Caco-2 (cell line): ENCODE results near the gene LDLRAD3. TPM values are rescaled to one million over a fixed set of nuclear protein-coding genes. Genes with fewer than 3 reads are reported as not detected.

ENCODE experiments used
- BruUV-seq: library from RNA; stranded (reverse); fragments of 400-500 nt; replicated peaks from 2 replicates; lab custom pipeline; 2021; lab: Mats Ljungman, UMichigan
- CTCF ChIA-PET: fragments of 300-600 bp; sonication (Branson Sonifier 250); formaldehyde crosslinking; loops from one replicate; lab custom pipeline; 2022; ENCODE audit warnings: antibody characterized with exemption; lab: Charles Lee
- POLR2A ChIA-PET: fragments of 300-600 bp; sonication (Branson Sonifier 250); formaldehyde crosslinking; loops from one replicate; lab custom pipeline; 2022; ENCODE audit warnings: antibody characterized with exemption; lab: Charles Lee
- DNase-seq, 2 experiments: peaks; one replicate each; pipeline versions ENCODE4 v3.0.0 to v3.0.0-alpha.2; 2020 to 2022
- H3K27me3 ChIP-seq: replicated peaks from 2 replicates; pipeline ENCODE4 v1.6.0; 2011; ENCODE audit warnings: low read length; ENCODE audit not compliant: control insufficient read depth, insufficient read depth
- H3K36me3 ChIP-seq: 2 replicates; pipeline ENCODE4 v1.5.1; 2011; ENCODE audit warnings: low read length; ENCODE audit not compliant: control insufficient read depth, insufficient read depth
- H3K4me1 ChIP-seq: fragments of 250-450 bp; sonication (Bioruptor Pico); 2 replicates; pipeline ENCODE4 v1.5.1; 2020; ENCODE audit warnings: mild to moderate bottlenecking
- H3K4me3 ChIP-seq: 2 replicates; pipeline ENCODE4 v1.5.1; 2011; ENCODE audit warnings: low read depth, mild to moderate bottlenecking, control low read depth, low read length
- H3K9me3 ChIP-seq: fragments of 250-450 bp; sonication (Bioruptor Pico); 2 replicates; pipeline ENCODE4 v1.5.1; 2020; ENCODE audit warnings: mild to moderate bottlenecking, moderate library complexity
- H3K27ac Mint-ChIP-seq: one replicate; pipeline ENCODE4 v1.8.0; 2022; ENCODE audit warnings: mixed read lengths; ENCODE audit not compliant: unreplicated experiment
- H3K27me3 Mint-ChIP-seq: one replicate; pipeline ENCODE4 v1.8.0; 2022; ENCODE audit warnings: mixed read lengths; ENCODE audit not compliant: insufficient read depth, unreplicated experiment
- H3K36me3 Mint-ChIP-seq: one replicate; pipeline ENCODE4 v1.8.0; 2022; ENCODE audit warnings: mild to moderate bottlenecking, mixed read lengths; ENCODE audit not compliant: insufficient read depth, unreplicated experiment
- H3K4me1 Mint-ChIP-seq: one replicate; pipeline ENCODE4 v1.8.0; 2022; ENCODE audit warnings: low read depth, mixed read lengths; ENCODE audit not compliant: unreplicated experiment
- H3K4me3 Mint-ChIP-seq: one replicate; pipeline ENCODE4 v1.8.0; 2022; ENCODE audit warnings: mild to moderate bottlenecking, moderate library complexity, mixed read lengths; ENCODE audit not compliant: unreplicated experiment
- H3K9me3 Mint-ChIP-seq: one replicate; pipeline ENCODE4 v1.8.0; 2022; ENCODE audit warnings: mixed read lengths; ENCODE audit not compliant: unreplicated experiment
- CTCF ChIP-seq, 2 experiments: fragments of 200-600 bp in 1 of 2; IDR thresholded peaks; 1 replicate in 1 of 2; 2 replicates in 1 of 2; pipeline versions ENCODE4 v1.5.1 to v1.8.0; 2011 to 2022; ENCODE audit warnings: antibody characterized with exemption in 1 of 2, control low read depth in 1 of 2, inconsistent platforms in 1 of 2, low read depth in 1 of 2, low read length in 1 of 2, mild to moderate bottlenecking in 1 of 2, moderate library complexity in 1 of 2; ENCODE audit not compliant: insufficient read depth in 1 of 2, severe bottlenecking in 1 of 2, unreplicated experiment in 1 of 2
- intact Hi-C: fragments of 100-400 bp; cut with micrococcal nuclease; formaldehyde crosslinking; loops from one replicate; pipeline ENCODE4 v1.10.0; 2022; ENCODE audit not compliant: unreplicated experiment
- total RNA-seq: library from RNA; stranded (reverse); gene quantifications from 2 replicates; pipeline ENCODE4 v1.2.3, GENCODE V29; 2022

The LDLRAD3 gene
- total RNA-seq, 1 experiment from 2014 or later, result 9.9 TPM

GRCh38 chr11:36122671-36123070 lies 178.8 kb downstream of the LDLRAD3 start:
- Mint-ChIP-seq H3K27me3 (no peaks in the 10 kb centered on the region), H3K9me3 (no peaks in the 10 kb centered on the region), H3K4me1 (peaks cover 15% of the 10 kb centered on the region), H3K27ac (no peak overlapping the region), H3K36me3 (no peaks in the 10 kb centered on the region), H3K4me3 (no peak overlapping the region)
- Histone ChIP-seq H3K36me3 (no peaks in the 10 kb centered on the region), H3K27me3 (no peaks in the 10 kb centered on the region), H3K4me3 (no peak overlapping the region), H3K4me1 (no peaks in the 10 kb centered on the region), H3K9me3 (no peaks in the 10 kb centered on the region)
- BruUV-seq, result no TSS peak
- intact Hi-C loops, result no loop called here
- no peak for TF ChIP-seq CTCF (IDR thresholded peaks at IDR 0.05; ENCODE audit: insufficient read depth in 1 of 2, low read depth in 1 of 2, low read length in 1 of 2, severe bottlenecking in 1 of 2, unreplicated experiment in 1 of 2)
- DNase-seq, result no peak
- ChIA-PET POLR2A (no interaction called here), CTCF (no interaction called here)

GRCh38 chr11:36123336-36124101 lies 179.7 kb downstream of the LDLRAD3 start:
- Histone ChIP-seq H3K36me3 (no peaks in the 10 kb centered on the region), H3K4me3 (no peak overlapping the region), H3K4me1 (no peaks in the 10 kb centered on the region), H3K27me3 (no peaks in the 10 kb centered on the region), H3K9me3 (no peaks in the 10 kb centered on the region)
- no peaks in the 10 kb centered on the region for H3K36me3 Mint-ChIP-seq
- intact Hi-C loops, result no loop called here
- DNase-seq, result no peak
- ChIA-PET POLR2A (no interaction called here), CTCF (interaction anchor here (1.0 kb wide), 1 partner anchor 301 kb away, joined by 4 read pairs; no protein-coding TSS in a partner anchor)
- no peak overlapping the region for H3K27ac Mint-ChIP-seq
- H3K27me3 Mint-ChIP-seq, result no peaks in the 10 kb centered on the region
- no peak for TF ChIP-seq CTCF (IDR thresholded peaks at IDR 0.05; ENCODE audit: insufficient read depth in 1 of 2, low read depth in 1 of 2, low read length in 1 of 2, severe bottlenecking in 1 of 2, unreplicated experiment in 1 of 2)
- BruUV-seq, result no TSS peak
- no peak overlapping the region for H3K4me3 Mint-ChIP-seq
- H3K9me3 Mint-ChIP-seq, result no peaks in the 10 kb centered on the region
- H3K4me1 Mint-ChIP-seq, result peaks cover 15% of the 10 kb centered on the region

GRCh38 chr11:36126678-36127077 lies 182.8 kb downstream of the LDLRAD3 start:
- intact Hi-C loops, result no loop called here
- BruUV-seq, result no TSS peak
- H3K27me3 ChIP-seq, result no peaks in the 10 kb centered on the region

More at GRCh38 chr11:36126678-36127077, 182.8 kb downstream of the LDLRAD3 start:
- ChIA-PET POLR2A (no interaction called here), CTCF (no interaction called here)
- H3K36me3 Mint-ChIP-seq, result no peaks in the 10 kb centered on the region
- no peak for TF ChIP-seq CTCF (IDR thresholded peaks at IDR 0.05; ENCODE audit: insufficient read depth in 1 of 2, low read depth in 1 of 2, low read length in 1 of 2, severe bottlenecking in 1 of 2, unreplicated experiment in 1 of 2)
- H3K9me3 Mint-ChIP-seq, result no peaks in the 10 kb centered on the region
- Histone ChIP-seq H3K36me3 (no peaks in the 10 kb centered on the region), H3K4me1 (no peaks in the 10 kb centered on the region), H3K4me3 (no peak overlapping the region), H3K9me3 (no peaks in the 10 kb centered on the region)
- no peak overlapping the region for H3K27ac Mint-ChIP-seq
- H3K4me1 Mint-ChIP-seq, result peaks cover 22% of the 10 kb centered on the region
- no peak overlapping the region for H3K4me3 Mint-ChIP-seq
- DNase-seq, result no peak
- no peaks in the 10 kb centered on the region for H3K27me3 Mint-ChIP-seq
